ENCODE measurements around the gene BAG3.

GRCh38 chr10:119657725-119658124 is 6.5 kb downstream of the BAG3 start:
- TF ChIP-seq CTCF (IDR thresholded peaks at IDR 0.05 in 2 of 3, conservative IDR thresholded peaks at IDR 0.05 in 1 of 3; ENCODE audit: borderline replicate concordance in 1 of 3, insufficient read depth in 1 of 3, low read depth in 2 of 3, low read length in 2 of 3), result no peak
- TF ChIP-seq YY1 (IDR thresholded peaks at IDR 0.05; ENCODE audit: extremely low read depth, insufficient replicate concordance, low read depth, low read length), result no peak
- no peak for TF ChIP-seq POLR2A (IDR thresholded peaks at IDR 0.05; ENCODE audit: borderline replicate concordance, extremely low read depth, insufficient read depth, insufficient read length)
- TF ChIP-seq EZH2phosphoT487 (IDR thresholded peaks at IDR 0.05; ENCODE audit: borderline replicate concordance), result no peak
- TF ChIP-seq ZBTB33 (IDR thresholded peaks at IDR 0.05; ENCODE audit: extremely low read depth, insufficient replicate concordance, low read length), result no peak
- no peak for TF ChIP-seq REST (IDR thresholded peaks at IDR 0.05; ENCODE audit: low read depth)
- TF ChIP-seq POLR2AphosphoS5 (IDR thresholded peaks at IDR 0.05; ENCODE audit: low read depth, low read length), result no peak
- TF ChIP-seq SP1 (IDR thresholded peaks at IDR 0.05; ENCODE audit: low read depth), result no peak
- no peak for TF ChIP-seq ZFX (IDR thresholded peaks at IDR 0.05)
- no peak for TF ChIP-seq TCF7L2 (IDR thresholded peaks at IDR 0.05; ENCODE audit: borderline replicate concordance, extremely low read depth, insufficient read depth, insufficient read length)
- TF ChIP-seq EGR1 (IDR thresholded peaks at IDR 0.05; ENCODE audit: low read depth), result no peak
- no peak for TF ChIP-seq ZNF274 (IDR thresholded peaks at IDR 0.05; ENCODE audit: low read depth, low read length)
